Choroid plexus epithelial cell (primary cell): ENCODE measurements around the gene HDAC11.

Source experiments
- DNase-seq: peaks from one replicate; pipeline ENCODE4 v3.0.0-alpha.2; 2010; ENCODE audit warnings: low read depth
- H3K4me3 ChIP-seq: 2 replicates; pipeline ENCODE4 v1.5.1; 2011; ENCODE audit warnings: low read depth, mild to moderate bottlenecking, control low read depth, low read length, moderate library complexity
- CTCF ChIP-seq: conservative IDR thresholded peaks from 2 replicates; pipeline ENCODE4 v1.5.1; 2011; ENCODE audit warnings: low read depth, mild to moderate bottlenecking, control low read depth, inconsistent platforms, low read length, moderate library complexity

HDAC11 gene

GRCh38 chr3:13541691-13542090, 61.6 kb downstream of the HDAC11 start:
- H3K4me3 ChIP-seq: no peak overlapping the region
- peak; percentile 59 for DNase-seq
- TF ChIP-seq CTCF: no peak

- no peak for TF ChIP-seq CTCF
- no peak for DNase-seq
- no peak overlapping the region for H3K4me3 ChIP-seq
These were observed 62.0 kb downstream of the HDAC11 start for GRCh38 chr3:13542142-13542541.

- no peak overlapping the region for H3K4me3 ChIP-seq
- no peak for TF ChIP-seq CTCF
These were observed 63.1 kb downstream of the HDAC11 start for GRCh38 chr3:13543253-13543652.

GRCh38 chr3:13544293-13544831, 64.3 kb downstream of the HDAC11 start:
- H3K4me3 ChIP-seq: no peak overlapping the region
- peak; percentile 85 for DNase-seq
- no peak for TF ChIP-seq CTCF

More at GRCh38 chr3:13543253-13543652, 63.1 kb downstream of the HDAC11 start:
- peak; percentile 90 for DNase-seq

GRCh38 chr3:13544951-13545651, 65.0 kb downstream of the HDAC11 start:
- TF ChIP-seq CTCF: no peak
- no peak for DNase-seq
- no peak overlapping the region for H3K4me3 ChIP-seq

GRCh38 chr3:13545952-13546454, 65.9 kb downstream of the HDAC11 start:
- no peak for DNase-seq
- no peak overlapping the region for H3K4me3 ChIP-seq
- no peak for TF ChIP-seq CTCF

GRCh38 chr3:13546667-13547171, 66.6 kb downstream of the HDAC11 start:
- TF ChIP-seq CTCF: no peak
- peak; percentile 33 for DNase-seq
- H3K4me3 ChIP-seq: no peak overlapping the region
